ENCODE results near the gene C8B. TPM values are rescaled to one million over a fixed set of nuclear protein-coding genes. Genes with fewer than 3 reads are reported as not detected.

Gene C8B
- total RNA-seq, 1 experiment from 2014 or later = not detected

- H3K27ac ChIP-seq (ENCODE audit: insufficient read length, low read depth, low read length) = no peak overlapping the region
Observed at GRCh38 chr1:56924116-56924515, 41.7 kb downstream of the C8B start.

More at GRCh38 chr1:56924116-56924515, 41.7 kb downstream of the C8B start:
- Mint-ChIP-seq H3K27me3 (ENCODE audit: low read depth) (no peaks in the 10 kb centered on the region), H3K4me3 (no peak overlapping the region), H3K27ac (no peak overlapping the region), H3K9me3 (peaks cover 0 to 4% of the 10 kb centered on the region in 2 experiments; a peak in 1 of 5 replicates), H3K36me3 (ENCODE audit: insufficient read depth in 1 of 3, low read depth in 3 of 3) (0 out of 7 replicates have a peak, but pooled peaks cover 0 to 5% (median 0%) of the 10 kb centered on the region in 3 experiments), H3K4me1 (peaks cover 21 to 25% of the 10 kb centered on the region in 2 experiments)
- no peak for TF ChIP-seq CTCF (conservative IDR thresholded peaks at IDR 0.05)
- Histone ChIP-seq H4K8ac (replicated peaks; ENCODE audit: insufficient read length, low read depth, low read length) (no peak overlapping the region), H2BK15ac (ENCODE audit: low read depth, low read length) (no peak overlapping the region), H3K79me1 (ENCODE audit: insufficient read depth, low read depth, low read length, poor library complexity, severe bottlenecking) (no peaks in the 10 kb centered on the region), H3K27me3 (ENCODE audit: insufficient read depth, low read length) (no peaks in the 10 kb centered on the region; the same call in 1 of the 2 replicates), H2BK120ac (ENCODE audit: low read depth, low read length, poor library complexity, severe bottlenecking) (no peak overlapping the region), H3K14ac (ENCODE audit: insufficient read depth, low read length) (no peak overlapping the region), H3K56ac (ENCODE audit: insufficient read length, low read depth, low read length) (no peak overlapping the region), H3K18ac (ENCODE audit: insufficient read length, low read depth, low read length) (no peak overlapping the region), H4K20me1 (ENCODE audit: control insufficient read depth, insufficient read depth, insufficient read length) (no peaks in the 10 kb centered on the region), H2BK20ac (ENCODE audit: low read depth, low read length, poor library complexity, severe bottlenecking) (no peak overlapping the region), H2BK12ac (ENCODE audit: insufficient read length, low read depth, low read length) (no peak overlapping the region), H3K4ac (ENCODE audit: low read depth, low read length) (no peak overlapping the region), H3K4me2 (ENCODE audit: insufficient read depth, insufficient read length, low read length) (no peak overlapping the region), H3K9me3 (ENCODE audit: control insufficient read depth, low read depth, low read length) (no peaks in the 10 kb centered on the region), H3K23me2 (ENCODE audit: insufficient read length, low read depth, low read length, poor library complexity, severe bottlenecking) (no peaks in the 10 kb centered on the region), H3K9ac (ENCODE audit: extremely low read depth, insufficient read length, low read length) (no peak overlapping the region), H3K4me1 (ENCODE audit: insufficient read depth, low read length) (no peaks in the 10 kb centered on the region), H2AK5ac (ENCODE audit: insufficient read length, low read length) (no peak overlapping the region), H2AFZ (ENCODE audit: low read length) (no peak overlapping the region), H2BK5ac (ENCODE audit: insufficient read length, low read length) (no peak overlapping the region), H4K91ac (ENCODE audit: insufficient read length, low read depth, low read length) (no peak overlapping the region), H3K79me2 (ENCODE audit: insufficient read depth, low read length) (no peaks in the 10 kb centered on the region), H4K5ac (ENCODE audit: insufficient read length, low read depth, low read length) (no peak overlapping the region), H3K23ac (ENCODE audit: insufficient read length, low read depth, low read length) (no peak overlapping the region), H3T11ph (ENCODE audit: low read length) (no peak overlapping the region)
- no peak for DNase-seq
- no CpG with 5 or more reads among the region's 5 CpGs for WGBS (ENCODE audit: extremely low coverage, insufficient read length, low lambda C conversion rate)

Data from H9 (cell line).